ENCODE results near the gene EIF4G1.

The EIF4G1 gene

GRCh38 chr3:184361532-184361931, 47.1 kb downstream of the EIF4G1 start, which contains the start of the genes CLCN2 and POLR2H:
Gene CLCN2, minus strand, starts transcription at chr3:184361605. Its CDS starts 126 bp downstream, at chr3:184361479.
Gene POLR2H, plus strand, starts transcription at chr3:184361710. Its CDS starts 1,783 bp downstream, at chr3:184363493.
- TF ChIP-seq CTCF (IDR thresholded peaks at IDR 0.05; ENCODE audit: low read depth, low read length) (no peak), MYC (IDR thresholded peaks at IDR 0.05; ENCODE audit: low read depth, low read length) (peak; percentile 73), POLR2A (IDR thresholded peaks at IDR 0.05; ENCODE audit: extremely low read depth, insufficient read length) (peak; percentile 63)
- TF ChIP-seq, protein P1, sequence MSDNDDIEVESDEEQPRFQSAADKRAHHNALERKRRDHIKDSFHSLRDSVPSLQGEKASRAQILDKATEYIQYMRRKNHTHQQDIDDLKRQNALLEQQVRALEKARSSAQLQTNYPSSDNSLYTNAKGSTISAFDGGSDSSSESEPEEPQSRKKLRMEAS (IDR thresholded peaks at IDR 0.05; ENCODE audit: low read depth, low read length): peak; percentile 82
- peak; percentile 85 for DNase-seq (ENCODE audit: low read depth)
- peak within 1 kb of the TSS; percentile 79 for H3K4me3 ChIP-seq (ENCODE audit: low read depth, low read length)

DNA sequence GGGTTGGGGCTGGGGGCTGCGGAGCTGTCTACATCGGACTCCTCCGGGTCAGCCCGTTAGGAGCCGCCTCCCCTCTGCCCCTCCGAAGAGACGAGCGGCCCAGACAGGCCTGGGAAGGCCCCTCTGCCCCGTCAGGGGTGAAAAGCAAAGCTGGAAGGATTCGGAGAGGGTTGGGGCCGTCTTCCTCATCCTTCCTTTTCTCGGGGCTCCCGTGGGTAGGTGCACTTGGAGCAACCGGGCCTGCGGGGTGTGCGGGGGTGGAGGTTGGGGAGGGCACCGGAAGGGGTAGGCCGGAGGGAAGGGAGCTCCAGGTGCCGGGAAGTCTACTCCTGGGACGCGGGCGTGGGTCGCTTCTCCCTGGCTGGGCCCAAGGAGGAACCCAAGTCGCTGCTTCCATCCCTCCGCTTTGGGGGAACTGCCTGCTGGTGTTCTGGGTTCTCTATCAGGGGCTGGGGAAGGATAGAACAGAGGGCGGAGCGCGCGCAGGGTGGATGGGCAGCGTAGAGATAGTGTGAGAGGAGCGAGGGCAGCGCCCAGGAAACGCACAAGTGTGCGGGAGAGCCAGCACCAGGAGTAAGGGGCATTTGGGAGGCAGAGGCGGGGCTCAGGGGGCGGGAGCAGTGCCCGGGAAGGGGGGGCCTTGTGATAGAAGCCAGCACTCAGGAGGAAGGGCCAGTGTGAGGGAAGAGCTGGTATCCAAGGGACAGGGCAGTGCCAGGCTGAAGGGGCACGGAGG, 47.7 kb downstream of the EIF4G1 start:
- H3K4me3 ChIP-seq (ENCODE audit: low read depth, low read length): peak overlapping the region; percentile 79
- DNase-seq (ENCODE audit: low read depth): peak; percentile 79
- TF ChIP-seq POLR2A (IDR thresholded peaks at IDR 0.05; ENCODE audit: extremely low read depth, insufficient read length): peak; percentile 38
- no peak for TF ChIP-seq MYC (IDR thresholded peaks at IDR 0.05; ENCODE audit: low read depth, low read length)

GRCh38 chr3:184362668-184363546, 48.5 kb downstream of the EIF4G1 start:
- peak; percentile 98 for DNase-seq (ENCODE audit: low read depth)
- peak overlapping the region; percentile 79 for H3K4me3 ChIP-seq (ENCODE audit: low read depth, low read length)
- TF ChIP-seq POLR2A (IDR thresholded peaks at IDR 0.05; ENCODE audit: extremely low read depth, insufficient read length): peak; percentile 66
- TF ChIP-seq, protein P1 (IDR thresholded peaks at IDR 0.05; ENCODE audit: low read depth, low read length): peak; percentile 60
- peak; percentile 30 for TF ChIP-seq CTCF (IDR thresholded peaks at IDR 0.05; ENCODE audit: low read depth, low read length)
- TF ChIP-seq MYC (IDR thresholded peaks at IDR 0.05; ENCODE audit: low read depth, low read length): peak; percentile 78

- H3K4me3 ChIP-seq (ENCODE audit: low read depth, low read length): no peak overlapping the region
- TF ChIP-seq CTCF (IDR thresholded peaks at IDR 0.05; ENCODE audit: low read depth, low read length) (no peak), POLR2A (IDR thresholded peaks at IDR 0.05; ENCODE audit: extremely low read depth, insufficient read length) (no peak), MYC (IDR thresholded peaks at IDR 0.05; ENCODE audit: low read depth, low read length) (no peak)
- TF ChIP-seq, protein P1 (IDR thresholded peaks at IDR 0.05; ENCODE audit: low read depth, low read length): no peak
- no peak for DNase-seq (ENCODE audit: low read depth)
Observed at GRCh38 chr3:184366619-184367289, 52.3 kb downstream of the EIF4G1 start.

GRCh38 chr3:184368116-184368515, 53.7 kb downstream of the EIF4G1 start:
- no peak overlapping the region for H3K4me3 ChIP-seq (ENCODE audit: low read depth, low read length)
- no peak for TF ChIP-seq POLR2A (IDR thresholded peaks at IDR 0.05; ENCODE audit: extremely low read depth, insufficient read length)
- no peak for TF ChIP-seq MYC (IDR thresholded peaks at IDR 0.05; ENCODE audit: low read depth, low read length)
- no peak for TF ChIP-seq CTCF (IDR thresholded peaks at IDR 0.05; ENCODE audit: low read depth, low read length)
- TF ChIP-seq, protein P1 (IDR thresholded peaks at IDR 0.05; ENCODE audit: low read depth, low read length): no peak
- DNase-seq (ENCODE audit: low read depth): no peak
